Measurements from ENCODE around the gene NRXN2.

NRXN2 gene

DNA sequence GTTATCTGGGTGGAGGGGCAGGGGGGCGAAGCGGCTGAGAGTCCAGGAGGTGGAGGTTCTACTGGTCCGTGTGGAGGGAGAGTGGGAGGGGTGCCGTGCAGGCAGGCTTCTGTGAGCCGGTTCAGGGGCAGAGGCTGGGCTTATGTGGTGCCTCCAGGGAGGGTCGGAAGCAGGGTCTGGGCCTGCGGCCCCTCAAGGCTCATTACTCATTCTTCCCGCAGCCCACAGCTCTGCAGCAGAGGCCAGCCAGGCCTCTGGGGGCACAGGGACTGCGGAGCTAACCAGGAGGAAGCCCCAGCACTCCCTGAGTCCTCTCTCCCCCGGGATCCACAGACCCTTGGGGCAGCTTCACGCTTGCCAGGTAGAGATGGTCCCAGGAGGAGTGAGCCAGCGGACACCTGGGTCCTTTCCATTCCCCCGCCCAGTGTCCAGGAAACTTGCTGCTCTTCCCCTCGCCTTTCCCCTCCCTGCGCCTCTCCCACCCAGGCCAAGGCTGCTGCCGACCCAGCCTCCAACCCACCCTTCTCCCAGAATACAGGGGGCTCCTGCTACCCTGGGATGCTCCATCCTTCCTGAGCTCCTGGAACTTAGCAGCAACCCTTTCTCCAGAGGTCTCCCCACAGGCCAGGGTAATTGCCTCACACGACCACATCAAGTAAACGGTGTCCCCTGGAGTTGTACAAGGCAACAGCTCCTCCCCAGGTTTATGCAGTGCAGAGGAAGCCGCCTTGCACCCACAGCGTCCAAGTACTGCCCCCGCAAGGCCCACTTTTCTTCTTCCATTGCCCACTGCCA, 6.3 kb downstream of the NRXN2 start:
- Histone ChIP-seq H3K9me3 (no peaks in the 10 kb centered on the region), H3K27me3 (ENCODE audit: low read depth) (peaks cover 82% of the 10 kb centered on the region), H3K36me3 (replicated peaks) (no peaks in the 10 kb centered on the region), H3K4me3 (no peak overlapping the region), H3K4me1 (no peaks in the 10 kb centered on the region)
- no peak for DNase-seq (ENCODE audit: low spot score in 2 of 2)
- in situ Hi-C loops (cut with MboI; ENCODE audit: low sequenced_read_pairs) = no loop called here

GRCh38 chr11:64715756-64716472, 7.1 kb downstream of the NRXN2 start:
- Histone ChIP-seq H3K4me1 (no peaks in the 10 kb centered on the region), H3K27me3 (ENCODE audit: low read depth) (peaks cover 74% of the 10 kb centered on the region), H3K9me3 (no peaks in the 10 kb centered on the region), H3K4me3 (no peak overlapping the region), H3K36me3 (replicated peaks) (no peaks in the 10 kb centered on the region)
- no peak for DNase-seq (ENCODE audit: low spot score in 2 of 2)
- in situ Hi-C loops (cut with MboI; ENCODE audit: low sequenced_read_pairs) = no loop called here

DNA sequence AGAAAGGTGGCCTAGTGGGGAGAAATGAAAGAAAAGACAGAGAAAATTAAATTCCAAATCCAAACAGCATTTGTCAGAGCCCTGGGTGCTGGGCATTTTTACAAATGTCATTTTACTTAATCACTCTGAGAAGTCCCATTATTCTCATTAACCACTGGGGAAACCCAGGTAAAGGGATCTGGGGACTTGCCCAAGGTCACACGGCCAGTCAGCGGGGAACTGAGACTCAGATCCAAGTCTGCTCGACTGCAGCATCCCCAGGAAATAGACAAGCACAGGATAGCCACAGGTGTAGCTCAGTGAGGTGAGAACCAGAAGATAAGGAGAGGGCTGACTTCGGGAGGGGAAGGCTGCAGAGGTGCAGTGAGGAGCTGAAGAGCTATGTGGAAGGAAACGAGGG, 7.9 kb downstream of the NRXN2 start:
- H3K4me1 ChIP-seq = no peaks in the 10 kb centered on the region
- H3K27me3 ChIP-seq (ENCODE audit: low read depth) = peaks cover 66% of the 10 kb centered on the region
- H3K4me3 ChIP-seq = no peak overlapping the region
- no peak for DNase-seq (ENCODE audit: low spot score in 2 of 2)
- H3K36me3 ChIP-seq (replicated peaks) = no peaks in the 10 kb centered on the region
- in situ Hi-C loops (cut with MboI; ENCODE audit: low sequenced_read_pairs) = no loop called here
- H3K9me3 ChIP-seq = no peaks in the 10 kb centered on the region

- in situ Hi-C loops (cut with MboI; ENCODE audit: low sequenced_read_pairs) = no loop called here
- Histone ChIP-seq H3K4me3 (no peak overlapping the region), H3K9me3 (no peaks in the 10 kb centered on the region), H3K27me3 (ENCODE audit: low read depth) (peaks cover 62% of the 10 kb centered on the region), H3K4me1 (no peaks in the 10 kb centered on the region), H3K36me3 (replicated peaks) (no peaks in the 10 kb centered on the region)
- no peak for DNase-seq (ENCODE audit: low spot score in 2 of 2)
Observed at GRCh38 chr11:64714666-64715065, 8.3 kb downstream of the NRXN2 start.

DNA sequence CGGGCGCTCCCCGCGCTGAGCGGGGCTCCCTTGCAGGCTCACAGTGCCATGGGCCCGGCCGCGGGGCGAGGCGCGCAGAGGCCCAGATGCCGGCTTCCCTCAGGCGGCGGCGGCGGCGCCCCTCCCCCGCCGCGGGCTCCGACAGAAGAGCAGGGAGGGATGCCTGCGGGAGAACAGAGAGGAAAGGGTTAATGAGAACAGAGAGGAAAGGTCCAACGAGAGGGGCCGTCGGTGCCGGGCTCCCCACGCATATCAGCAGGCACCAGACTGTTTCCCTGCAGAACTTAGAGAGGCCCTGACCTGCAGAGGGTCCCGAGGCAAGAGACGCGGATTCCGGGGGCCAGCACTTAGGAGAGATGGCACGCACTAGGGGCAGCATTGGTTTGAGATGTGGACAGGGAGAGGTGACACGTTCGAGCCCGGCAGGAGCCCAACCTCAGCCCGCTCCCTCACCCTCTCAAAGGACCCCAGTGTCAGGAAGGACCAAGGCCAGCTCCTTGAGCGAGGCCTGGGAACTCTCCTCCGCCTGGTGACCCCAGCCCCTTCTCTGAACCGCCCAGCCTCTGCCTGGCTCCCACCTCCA, 9.1 kb downstream of the NRXN2 start:
- Histone ChIP-seq H3K27me3 (ENCODE audit: low read depth) (peaks cover 59% of the 10 kb centered on the region), H3K4me3 (no peak overlapping the region), H3K4me1 (no peaks in the 10 kb centered on the region), H3K9me3 (no peaks in the 10 kb centered on the region), H3K36me3 (replicated peaks) (no peaks in the 10 kb centered on the region)
- in situ Hi-C loops (cut with MboI; ENCODE audit: low sequenced_read_pairs) = no loop called here
- no peak for DNase-seq (ENCODE audit: low spot score in 2 of 2)

- in situ Hi-C loops (cut with MboI; ENCODE audit: low sequenced_read_pairs) = no loop called here
- Histone ChIP-seq H3K4me3 (no peak overlapping the region), H3K4me1 (no peaks in the 10 kb centered on the region), H3K27me3 (ENCODE audit: low read depth) (peaks cover 52% of the 10 kb centered on the region), H3K36me3 (replicated peaks) (no peaks in the 10 kb centered on the region), H3K9me3 (no peaks in the 10 kb centered on the region)
- DNase-seq (ENCODE audit: low spot score in 2 of 2) = no peak
Observed at GRCh38 chr11:64713016-64713707, 9.8 kb downstream of the NRXN2 start.

GRCh38 chr11:64712430-64713015, 10.5 kb downstream of the NRXN2 start:
- peaks cover 48% of the 10 kb centered on the region for H3K27me3 ChIP-seq (ENCODE audit: low read depth)
- in situ Hi-C loops (cut with MboI; ENCODE audit: low sequenced_read_pairs) = no loop called here
- no peak overlapping the region for H3K4me3 ChIP-seq
- H3K9me3 ChIP-seq = no peaks in the 10 kb centered on the region
- H3K4me1 ChIP-seq = no peaks in the 10 kb centered on the region
- H3K36me3 ChIP-seq (replicated peaks) = no peaks in the 10 kb centered on the region
- no peak for DNase-seq (ENCODE audit: low spot score in 2 of 2)

DNA sequence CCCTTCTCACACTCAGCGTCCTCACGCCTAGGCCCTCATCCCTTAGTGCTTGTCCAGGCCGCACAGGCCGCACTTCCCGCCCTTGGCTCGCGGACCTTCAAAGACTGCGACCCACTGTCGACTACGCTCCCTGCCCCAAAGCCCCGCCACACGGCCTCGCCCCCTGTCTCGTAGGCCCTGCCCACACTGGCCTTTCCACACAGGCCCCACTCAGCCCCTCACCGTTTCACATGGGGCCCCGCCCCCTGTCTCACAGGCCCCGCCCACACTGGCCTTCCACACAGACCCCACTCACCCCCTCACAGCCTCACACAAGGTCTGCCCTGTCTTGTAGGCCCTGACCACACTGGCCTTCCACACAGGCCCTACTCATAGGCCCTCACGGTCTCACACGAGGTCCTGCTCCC, 11.0 kb downstream of the NRXN2 start:
- Histone ChIP-seq H3K27me3 (ENCODE audit: low read depth) (peaks cover 43% of the 10 kb centered on the region), H3K9me3 (no peaks in the 10 kb centered on the region), H3K36me3 (replicated peaks) (no peaks in the 10 kb centered on the region), H3K4me3 (no peak overlapping the region), H3K4me1 (no peaks in the 10 kb centered on the region)
- no peak for DNase-seq (ENCODE audit: low spot score in 2 of 2)
- in situ Hi-C loops (cut with MboI; ENCODE audit: low sequenced_read_pairs) = no loop called here

- in situ Hi-C loops (cut with MboI; ENCODE audit: low sequenced_read_pairs) = no loop called here
- no peaks in the 10 kb centered on the region for H3K4me1 ChIP-seq
- peaks cover 36% of the 10 kb centered on the region for H3K27me3 ChIP-seq (ENCODE audit: low read depth)
- no peaks in the 10 kb centered on the region for H3K36me3 ChIP-seq (replicated peaks)
- no peak for DNase-seq (ENCODE audit: low spot score in 2 of 2)
- no peaks in the 10 kb centered on the region for H3K9me3 ChIP-seq
- H3K4me3 ChIP-seq = no peak overlapping the region
Observed at GRCh38 chr11:64711138-64711955, 11.7 kb downstream of the NRXN2 start.

DNA sequence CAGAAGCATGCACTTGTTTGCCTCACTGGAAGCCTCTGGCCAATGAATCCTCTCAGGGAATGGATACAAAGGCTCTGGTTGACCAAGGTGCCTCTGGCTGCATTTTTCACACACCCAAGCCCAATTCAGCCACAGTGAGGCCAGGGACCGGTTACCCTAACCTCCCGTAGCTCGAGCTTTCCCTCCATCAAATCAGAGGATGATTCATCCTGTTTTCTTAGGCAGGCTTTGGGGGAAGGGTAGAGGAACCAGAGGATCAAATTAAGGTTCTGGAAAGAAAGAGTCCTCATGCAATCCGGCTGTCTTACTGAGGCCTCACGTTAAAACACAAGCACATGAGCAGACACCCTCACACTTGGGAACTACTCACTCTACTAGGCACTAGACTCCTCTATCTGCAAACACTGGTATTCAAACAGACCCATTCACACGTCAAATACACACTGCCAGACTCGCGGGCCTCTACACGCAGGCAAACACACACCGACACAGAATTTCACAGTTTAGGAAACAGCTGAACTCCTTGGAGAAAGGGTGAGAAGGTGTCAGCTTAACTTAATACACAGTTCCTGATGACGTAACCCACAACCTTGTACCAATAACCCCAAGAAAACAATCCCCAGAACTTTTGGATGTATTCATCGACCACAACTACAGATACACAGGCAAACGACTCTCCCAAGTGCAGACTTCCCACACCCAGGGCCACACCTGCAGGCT, 12.4 kb downstream of the NRXN2 start:
- Histone ChIP-seq H3K4me1 (no peaks in the 10 kb centered on the region), H3K36me3 (replicated peaks) (no peaks in the 10 kb centered on the region), H3K27me3 (ENCODE audit: low read depth) (peaks cover 32% of the 10 kb centered on the region), H3K4me3 (no peak overlapping the region), H3K9me3 (no peaks in the 10 kb centered on the region)
- DNase-seq (ENCODE audit: low spot score in 2 of 2) = no peak
- in situ Hi-C loops (cut with MboI; ENCODE audit: low sequenced_read_pairs) = no loop called here

GRCh38 chr11:64705501-64705900, 17.5 kb downstream of the NRXN2 start:
- Histone ChIP-seq H3K4me3 (no peak overlapping the region), H3K4me1 (no peaks in the 10 kb centered on the region), H3K36me3 (replicated peaks) (no peaks in the 10 kb centered on the region), H3K27me3 (ENCODE audit: low read depth) (peaks cover 19% of the 10 kb centered on the region), H3K9me3 (no peaks in the 10 kb centered on the region)
- in situ Hi-C loops (cut with MboI; ENCODE audit: low sequenced_read_pairs) = no loop called here
- DNase-seq (ENCODE audit: low spot score in 2 of 2) = no peak

GRCh38 chr11:64703048-64703447, 19.9 kb downstream of the NRXN2 start:
- in situ Hi-C loops (cut with MboI; ENCODE audit: low sequenced_read_pairs) = no loop called here
- peaks cover 14% of the 10 kb centered on the region for H3K27me3 ChIP-seq (ENCODE audit: low read depth)

More at GRCh38 chr11:64703048-64703447, 19.9 kb downstream of the NRXN2 start:
- H3K4me3 ChIP-seq = no peak overlapping the region
- no peak for DNase-seq (ENCODE audit: low spot score in 2 of 2)
- H3K4me1 ChIP-seq = no peaks in the 10 kb centered on the region
- H3K36me3 ChIP-seq (replicated peaks) = no peaks in the 10 kb centered on the region
- H3K9me3 ChIP-seq = no peaks in the 10 kb centered on the region

Data from HAP-1 (cell line).